GM23338 (cell line): Measurements from ENCODE around the gene CDHR5.

ENCODE experiments used
- CREB1 ChIP-seq: fragments of 250-450 bp; sonication (Bioruptor Pico); IDR thresholded peaks from 2 replicates; pipeline ENCODE4 v1.5.0; 2020; ENCODE audit warnings: low read depth, mild to moderate bottlenecking, moderate library complexity
- EZH2 ChIP-seq: fragments of 200-600 bp; sonication (generic); IDR thresholded peaks from one replicate; pipeline ENCODE4 v1.8.0; 2017; ENCODE audit warnings: antibody characterized with exemption, mild to moderate bottlenecking, low read depth; ENCODE audit not compliant: unreplicated experiment
- EZH2phosphoT487 ChIP-seq: fragments of 200-600 bp; sonication (generic); IDR thresholded peaks from one replicate; pipeline ENCODE4 v1.8.1; 2018; ENCODE audit warnings: antibody characterized with exemption; ENCODE audit not compliant: unreplicated experiment
- POLR2AphosphoS5 ChIP-seq: IDR thresholded peaks from 2 replicates; pipeline ENCODE4 v1.6.1; 2016; ENCODE audit warnings: antibody characterized with exemption, low read depth
- STAT1 ChIP-seq: IDR thresholded peaks from one replicate; pipeline ENCODE4 v1.6.1; 2016; ENCODE audit warnings: antibody characterized with exemption; ENCODE audit not compliant: unreplicated experiment
- TF ChIP-seq, protein P1 (sequence below): IDR thresholded peaks from one replicate; pipeline ENCODE4 v1.6.1; 2018; ENCODE audit warnings: antibody characterized with exemption; ENCODE audit not compliant: unreplicated experiment
- TF ChIP-seq, protein P2 (sequence below), 2 experiments: fragments of 200-600 bp in 1 of 2; sonication (generic) in 1 of 2; conservative IDR thresholded peaks; 2 replicates each; pipeline versions ENCODE4 v1.5.1 to v1.6.1; 2016 to 2017; ENCODE audit warnings: antibody characterized with exemption in 2 of 2, low read depth in 2 of 2, mild to moderate bottlenecking in 2 of 2, moderate library complexity in 1 of 2
- TF ChIP-seq, protein P3 (sequence below): IDR thresholded peaks from 2 replicates; pipeline ENCODE4 v1.6.1; 2016; ENCODE audit warnings: antibody characterized with exemption

DNA sequence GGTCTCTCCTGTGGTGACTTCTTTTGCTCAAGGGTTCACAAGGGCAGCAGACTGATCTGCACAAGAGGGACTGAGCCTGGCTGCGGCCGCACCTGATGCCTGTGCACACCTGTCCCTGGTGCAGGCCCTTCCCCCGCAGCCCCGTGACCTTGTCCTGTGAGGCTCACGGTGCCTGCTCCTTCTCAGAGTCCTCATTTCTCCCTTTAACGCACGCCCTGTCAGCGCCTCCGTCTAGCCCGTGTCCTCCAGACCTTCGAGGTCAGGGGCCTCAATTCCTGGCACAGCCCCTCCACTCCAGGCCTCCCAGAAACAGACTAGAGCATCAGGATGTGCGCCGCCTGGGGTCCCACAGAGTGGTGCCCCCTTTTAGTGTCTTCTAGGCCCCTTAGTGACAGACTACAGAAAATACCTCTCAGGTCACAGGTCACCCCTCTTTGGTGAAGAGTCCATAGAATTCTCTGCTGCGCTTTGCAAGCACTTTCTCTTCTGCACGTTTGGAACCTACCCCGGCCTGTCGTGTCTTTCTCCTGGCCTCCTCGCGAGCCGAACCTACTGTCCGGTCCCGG is 11.3 kb upstream of the CDHR5 start:
- TF ChIP-seq, protein P1, sequence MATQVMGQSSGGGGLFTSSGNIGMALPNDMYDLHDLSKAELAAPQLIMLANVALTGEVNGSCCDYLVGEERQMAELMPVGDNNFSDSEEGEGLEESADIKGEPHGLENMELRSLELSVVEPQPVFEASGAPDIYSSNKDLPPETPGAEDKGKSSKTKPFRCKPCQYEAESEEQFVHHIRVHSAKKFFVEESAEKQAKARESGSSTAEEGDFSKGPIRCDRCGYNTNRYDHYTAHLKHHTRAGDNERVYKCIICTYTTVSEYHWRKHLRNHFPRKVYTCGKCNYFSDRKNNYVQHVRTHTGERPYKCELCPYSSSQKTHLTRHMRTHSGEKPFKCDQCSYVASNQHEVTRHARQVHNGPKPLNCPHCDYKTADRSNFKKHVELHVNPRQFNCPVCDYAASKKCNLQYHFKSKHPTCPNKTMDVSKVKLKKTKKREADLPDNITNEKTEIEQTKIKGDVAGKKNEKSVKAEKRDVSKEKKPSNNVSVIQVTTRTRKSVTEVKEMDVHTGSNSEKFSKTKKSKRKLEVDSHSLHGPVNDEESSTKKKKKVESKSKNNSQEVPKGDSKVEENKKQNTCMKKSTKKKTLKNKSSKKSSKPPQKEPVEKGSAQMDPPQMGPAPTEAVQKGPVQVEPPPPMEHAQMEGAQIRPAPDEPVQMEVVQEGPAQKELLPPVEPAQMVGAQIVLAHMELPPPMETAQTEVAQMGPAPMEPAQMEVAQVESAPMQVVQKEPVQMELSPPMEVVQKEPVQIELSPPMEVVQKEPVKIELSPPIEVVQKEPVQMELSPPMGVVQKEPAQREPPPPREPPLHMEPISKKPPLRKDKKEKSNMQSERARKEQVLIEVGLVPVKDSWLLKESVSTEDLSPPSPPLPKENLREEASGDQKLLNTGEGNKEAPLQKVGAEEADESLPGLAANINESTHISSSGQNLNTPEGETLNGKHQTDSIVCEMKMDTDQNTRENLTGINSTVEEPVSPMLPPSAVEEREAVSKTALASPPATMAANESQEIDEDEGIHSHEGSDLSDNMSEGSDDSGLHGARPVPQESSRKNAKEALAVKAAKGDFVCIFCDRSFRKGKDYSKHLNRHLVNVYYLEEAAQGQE, result no peak
- TF ChIP-seq, protein P2, sequence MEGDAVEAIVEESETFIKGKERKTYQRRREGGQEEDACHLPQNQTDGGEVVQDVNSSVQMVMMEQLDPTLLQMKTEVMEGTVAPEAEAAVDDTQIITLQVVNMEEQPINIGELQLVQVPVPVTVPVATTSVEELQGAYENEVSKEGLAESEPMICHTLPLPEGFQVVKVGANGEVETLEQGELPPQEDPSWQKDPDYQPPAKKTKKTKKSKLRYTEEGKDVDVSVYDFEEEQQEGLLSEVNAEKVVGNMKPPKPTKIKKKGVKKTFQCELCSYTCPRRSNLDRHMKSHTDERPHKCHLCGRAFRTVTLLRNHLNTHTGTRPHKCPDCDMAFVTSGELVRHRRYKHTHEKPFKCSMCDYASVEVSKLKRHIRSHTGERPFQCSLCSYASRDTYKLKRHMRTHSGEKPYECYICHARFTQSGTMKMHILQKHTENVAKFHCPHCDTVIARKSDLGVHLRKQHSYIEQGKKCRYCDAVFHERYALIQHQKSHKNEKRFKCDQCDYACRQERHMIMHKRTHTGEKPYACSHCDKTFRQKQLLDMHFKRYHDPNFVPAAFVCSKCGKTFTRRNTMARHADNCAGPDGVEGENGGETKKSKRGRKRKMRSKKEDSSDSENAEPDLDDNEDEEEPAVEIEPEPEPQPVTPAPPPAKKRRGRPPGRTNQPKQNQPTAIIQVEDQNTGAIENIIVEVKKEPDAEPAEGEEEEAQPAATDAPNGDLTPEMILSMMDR (conservative IDR thresholded peaks at IDR 0.05; ENCODE audit: low read depth in 2 of 2), result no peak
- TF ChIP-seq EZH2phosphoT487, result no peak
- peak; percentile 61 for TF ChIP-seq EZH2
- TF ChIP-seq POLR2AphosphoS5, result no peak
- no peak for TF ChIP-seq CREB1 (CRISPR knock-in tag)
- TF ChIP-seq, protein P3, sequence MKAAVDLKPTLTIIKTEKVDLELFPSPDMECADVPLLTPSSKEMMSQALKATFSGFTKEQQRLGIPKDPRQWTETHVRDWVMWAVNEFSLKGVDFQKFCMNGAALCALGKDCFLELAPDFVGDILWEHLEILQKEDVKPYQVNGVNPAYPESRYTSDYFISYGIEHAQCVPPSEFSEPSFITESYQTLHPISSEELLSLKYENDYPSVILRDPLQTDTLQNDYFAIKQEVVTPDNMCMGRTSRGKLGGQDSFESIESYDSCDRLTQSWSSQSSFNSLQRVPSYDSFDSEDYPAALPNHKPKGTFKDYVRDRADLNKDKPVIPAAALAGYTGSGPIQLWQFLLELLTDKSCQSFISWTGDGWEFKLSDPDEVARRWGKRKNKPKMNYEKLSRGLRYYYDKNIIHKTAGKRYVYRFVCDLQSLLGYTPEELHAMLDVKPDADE, result no peak
- TF ChIP-seq STAT1, result no peak
